Measurements from ENCODE around the gene LRRC56. TPM values are rescaled to one million over a fixed set of nuclear protein-coding genes. Genes with fewer than 3 reads are reported as not detected.

LRRC56 gene
- total and polyA plus RNA-seq, 9 of the 15 experiments (the other 6 are each of a cell fraction or from before 2014, with no cell fraction given), result 0.03 to 4.5 (median 1.0) TPM; not detected in 1

- TF ChIP-seq ARID4B (CRISPR knock-in tag; IDR thresholded peaks at IDR 0.05) (0 out of 2 replicates have a peak, but pooled peaks have one; percentile 6), RBM34 (IDR thresholded peaks at IDR 0.05; ENCODE audit: borderline replicate concordance, insufficient read depth, low read length) (no peak), ZBTB26 (CRISPR knock-in tag; IDR thresholded peaks at IDR 0.05) (0 out of 2 replicates have a peak, but pooled peaks have one; percentile 33), MAZ (CRISPR knock-in tag; conservative IDR thresholded peaks at IDR 0.05 in 1 of 2, IDR thresholded peaks at IDR 0.05 in 1 of 2) (peak; percentile 91), NRF1 (conservative IDR thresholded peaks at IDR 0.05 in 1 of 2, IDR thresholded peaks at IDR 0.05 in 1 of 2) (peak in 1 of 2 experiments; percentile 35; a peak in 2 of 4 replicates), MECOM (CRISPR knock-in tag; IDR thresholded peaks at IDR 0.05) (no peak), CBX3 (IDR thresholded peaks at IDR 0.05; ENCODE audit: borderline replicate concordance in 1 of 2, low read length in 2 of 2) (no peak), FOXP1 (CRISPR knock-in tag; IDR thresholded peaks at IDR 0.05) (no peak), NFXL1 (CRISPR knock-in tag; IDR thresholded peaks at IDR 0.05) (no peak), ETV5 (CRISPR knock-in tag; IDR thresholded peaks at IDR 0.05; ENCODE audit: low read depth) (no peak), HDAC3 (IDR thresholded peaks at IDR 0.05; ENCODE audit: borderline replicate concordance, partially characterized antibody) (no peak), RBM39 (optimal IDR thresholded peaks at IDR 0.05; ENCODE audit: low read depth, low read length) (no peak), GABPB2 (CRISPR knock-in tag; conservative IDR thresholded peaks at IDR 0.05) (no peak), TAF9B (IDR thresholded peaks at IDR 0.05; ENCODE audit: partially characterized antibody) (no peak), PPARD (CRISPR knock-in tag; IDR thresholded peaks at IDR 0.05) (no peak)
- TF ChIP-seq, protein P1, sequence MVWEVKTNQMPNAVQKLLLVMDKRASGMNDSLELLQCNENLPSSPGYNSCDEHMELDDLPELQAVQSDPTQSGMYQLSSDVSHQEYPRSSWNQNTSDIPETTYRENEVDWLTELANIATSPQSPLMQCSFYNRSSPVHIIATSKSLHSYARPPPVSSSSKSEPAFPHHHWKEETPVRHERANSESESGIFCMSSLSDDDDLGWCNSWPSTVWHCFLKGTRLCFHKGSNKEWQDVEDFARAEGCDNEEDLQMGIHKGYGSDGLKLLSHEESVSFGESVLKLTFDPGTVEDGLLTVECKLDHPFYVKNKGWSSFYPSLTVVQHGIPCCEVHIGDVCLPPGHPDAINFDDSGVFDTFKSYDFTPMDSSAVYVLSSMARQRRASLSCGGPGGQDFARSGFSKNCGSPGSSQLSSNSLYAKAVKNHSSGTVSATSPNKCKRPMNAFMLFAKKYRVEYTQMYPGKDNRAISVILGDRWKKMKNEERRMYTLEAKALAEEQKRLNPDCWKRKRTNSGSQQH (CRISPR knock-in tag; IDR thresholded peaks at IDR 0.05), result no peak
- TF ChIP-seq, protein P2, sequence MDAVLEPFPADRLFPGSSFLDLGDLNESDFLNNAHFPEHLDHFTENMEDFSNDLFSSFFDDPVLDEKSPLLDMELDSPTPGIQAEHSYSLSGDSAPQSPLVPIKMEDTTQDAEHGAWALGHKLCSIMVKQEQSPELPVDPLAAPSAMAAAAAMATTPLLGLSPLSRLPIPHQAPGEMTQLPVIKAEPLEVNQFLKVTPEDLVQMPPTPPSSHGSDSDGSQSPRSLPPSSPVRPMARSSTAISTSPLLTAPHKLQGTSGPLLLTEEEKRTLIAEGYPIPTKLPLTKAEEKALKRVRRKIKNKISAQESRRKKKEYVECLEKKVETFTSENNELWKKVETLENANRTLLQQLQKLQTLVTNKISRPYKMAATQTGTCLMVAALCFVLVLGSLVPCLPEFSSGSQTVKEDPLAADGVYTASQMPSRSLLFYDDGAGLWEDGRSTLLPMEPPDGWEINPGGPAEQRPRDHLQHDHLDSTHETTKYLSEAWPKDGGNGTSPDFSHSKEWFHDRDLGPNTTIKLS (IDR thresholded peaks at IDR 0.05; ENCODE audit: borderline replicate concordance, low read depth), result no peak
- TF ChIP-seq, protein P3, sequence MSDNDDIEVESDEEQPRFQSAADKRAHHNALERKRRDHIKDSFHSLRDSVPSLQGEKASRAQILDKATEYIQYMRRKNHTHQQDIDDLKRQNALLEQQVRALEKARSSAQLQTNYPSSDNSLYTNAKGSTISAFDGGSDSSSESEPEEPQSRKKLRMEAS (CRISPR knock-in tag; IDR thresholded peaks at IDR 0.05), result no peak
Measured at GRCh38 chr11:560305-561147, 23.2 kb downstream of the LRRC56 start, which contains the start of the genes LMNTD2 and RASSF7 (continued).
